ENCODE results near the gene SIPA1L3.

SIPA1L3 gene

DNA sequence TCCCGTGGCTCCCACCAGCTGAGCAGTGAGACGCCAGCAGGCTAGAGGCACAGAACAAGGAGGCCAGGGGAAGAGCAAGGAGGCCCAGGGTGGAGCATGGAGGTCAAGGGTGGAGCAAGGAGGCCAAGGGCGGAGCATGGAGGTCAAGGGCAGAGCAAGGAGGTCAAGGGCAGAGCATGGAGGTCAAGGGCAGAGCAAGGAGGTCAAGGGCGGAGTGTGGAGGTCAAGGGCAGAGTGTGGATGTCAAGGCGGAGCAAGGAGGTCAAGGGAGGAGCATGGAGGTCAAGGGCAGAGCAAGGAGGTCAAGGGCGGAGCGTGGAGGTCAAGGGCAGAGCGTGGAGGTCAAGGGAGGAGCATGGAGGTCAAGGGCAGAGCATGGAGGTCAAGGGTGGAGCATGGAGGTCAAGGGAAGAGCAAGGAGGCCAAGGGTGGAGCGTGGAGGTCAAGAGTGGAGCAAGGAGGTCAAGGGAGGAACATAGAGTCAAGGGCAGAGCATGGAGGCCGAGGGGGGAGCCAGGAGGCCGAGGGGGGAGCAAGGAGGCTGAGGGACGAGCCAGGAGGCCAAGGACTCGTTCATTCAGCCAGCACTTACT lies 289.3 kb downstream of the SIPA1L3 start:
- in situ Hi-C loops (cut with MboI; ENCODE audit: low pct_unique_long_range_greater_than_20kb, low sequenced_read_pairs, unreplicated experiment): no loop called here
- TF ChIP-seq, protein P1, sequence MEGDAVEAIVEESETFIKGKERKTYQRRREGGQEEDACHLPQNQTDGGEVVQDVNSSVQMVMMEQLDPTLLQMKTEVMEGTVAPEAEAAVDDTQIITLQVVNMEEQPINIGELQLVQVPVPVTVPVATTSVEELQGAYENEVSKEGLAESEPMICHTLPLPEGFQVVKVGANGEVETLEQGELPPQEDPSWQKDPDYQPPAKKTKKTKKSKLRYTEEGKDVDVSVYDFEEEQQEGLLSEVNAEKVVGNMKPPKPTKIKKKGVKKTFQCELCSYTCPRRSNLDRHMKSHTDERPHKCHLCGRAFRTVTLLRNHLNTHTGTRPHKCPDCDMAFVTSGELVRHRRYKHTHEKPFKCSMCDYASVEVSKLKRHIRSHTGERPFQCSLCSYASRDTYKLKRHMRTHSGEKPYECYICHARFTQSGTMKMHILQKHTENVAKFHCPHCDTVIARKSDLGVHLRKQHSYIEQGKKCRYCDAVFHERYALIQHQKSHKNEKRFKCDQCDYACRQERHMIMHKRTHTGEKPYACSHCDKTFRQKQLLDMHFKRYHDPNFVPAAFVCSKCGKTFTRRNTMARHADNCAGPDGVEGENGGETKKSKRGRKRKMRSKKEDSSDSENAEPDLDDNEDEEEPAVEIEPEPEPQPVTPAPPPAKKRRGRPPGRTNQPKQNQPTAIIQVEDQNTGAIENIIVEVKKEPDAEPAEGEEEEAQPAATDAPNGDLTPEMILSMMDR (IDR thresholded peaks at IDR 0.05; ENCODE audit: extremely low read depth, insufficient read depth, missing control alignments): no peak
- no peak for DNase-seq (ENCODE audit: low spot score)

DNA sequence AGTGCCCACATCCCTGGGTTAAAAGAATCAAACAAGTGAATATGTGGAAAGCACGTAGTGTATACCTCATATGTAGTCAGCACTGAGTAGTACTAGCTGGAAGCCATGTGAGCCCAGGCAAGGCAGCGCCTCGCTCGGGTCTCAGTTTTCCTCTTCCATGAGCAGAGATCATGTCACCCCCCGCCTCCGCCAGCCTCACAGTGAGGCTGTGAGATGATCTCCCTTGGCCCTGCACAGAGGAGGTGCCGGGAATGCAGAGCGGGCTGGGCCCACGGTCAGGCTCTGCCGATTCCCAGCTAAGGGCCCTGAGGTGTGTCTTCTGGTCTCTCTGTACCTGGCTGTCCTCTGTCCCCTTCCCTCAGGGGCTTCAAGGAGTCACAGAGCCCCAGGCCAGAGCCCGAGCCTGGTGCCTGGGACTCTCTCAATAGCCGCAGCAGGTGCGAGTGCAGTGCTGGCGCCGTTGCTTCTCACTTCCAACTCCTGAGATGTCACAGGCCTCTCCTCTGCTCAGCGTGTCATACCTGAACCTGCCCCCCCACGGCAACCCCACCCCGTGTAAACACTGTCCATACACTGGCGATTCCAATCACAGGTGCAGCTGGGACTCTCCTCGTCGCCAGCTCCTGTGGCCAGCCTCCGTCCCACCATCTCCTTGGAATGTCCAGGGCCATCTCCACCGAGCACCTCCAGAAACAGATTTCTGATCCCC lies 290.1 kb downstream of the SIPA1L3 start:
- no peak for DNase-seq (ENCODE audit: low spot score)
- TF ChIP-seq, protein P1 (IDR thresholded peaks at IDR 0.05; ENCODE audit: extremely low read depth, insufficient read depth, missing control alignments): no peak
- in situ Hi-C loops (cut with MboI; ENCODE audit: low pct_unique_long_range_greater_than_20kb, low sequenced_read_pairs, unreplicated experiment): no loop called here

DNA sequence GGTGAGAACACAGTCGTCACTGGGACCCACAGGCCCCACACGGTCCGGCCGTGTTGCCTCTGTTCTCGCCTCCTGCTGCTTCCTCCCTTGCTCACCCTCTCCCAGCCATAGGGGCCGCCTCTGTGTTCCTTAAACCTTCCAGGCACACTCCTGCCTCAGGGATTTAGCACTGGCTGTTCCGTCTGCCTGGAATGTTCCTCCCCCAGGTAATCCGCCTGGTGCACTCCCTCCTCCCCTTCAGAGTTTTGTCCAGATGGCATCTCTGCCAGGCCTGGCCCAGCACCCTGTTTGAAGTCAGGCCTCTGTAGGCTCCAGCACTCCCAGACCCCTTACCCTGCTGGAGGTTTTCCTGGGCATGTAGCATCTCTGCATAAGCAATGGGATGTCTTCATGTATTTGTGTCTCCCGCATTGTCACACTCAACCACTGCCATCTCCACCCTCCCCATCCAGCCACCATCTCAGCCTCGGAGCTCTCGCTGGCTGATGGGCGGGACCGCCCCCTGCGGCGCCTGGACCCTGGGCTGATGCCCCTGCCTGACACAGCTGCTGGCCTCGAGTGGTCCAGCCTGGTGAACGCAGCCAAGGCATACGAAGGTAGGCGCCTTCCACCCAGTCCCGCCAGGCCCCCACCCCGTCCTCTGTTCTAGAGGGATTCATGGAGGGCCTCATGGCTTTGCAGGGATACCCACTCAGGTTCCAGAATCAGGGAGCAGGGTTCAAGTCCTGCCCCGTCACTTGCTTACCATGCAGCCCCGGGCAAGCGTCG lies 291.1 kb downstream of the SIPA1L3 start:
- TF ChIP-seq, protein P1 (IDR thresholded peaks at IDR 0.05; ENCODE audit: extremely low read depth, insufficient read depth, missing control alignments): no peak
- in situ Hi-C loops (cut with MboI; ENCODE audit: low pct_unique_long_range_greater_than_20kb, low sequenced_read_pairs, unreplicated experiment): no loop called here
- no peak for DNase-seq (ENCODE audit: low spot score)

DNA sequence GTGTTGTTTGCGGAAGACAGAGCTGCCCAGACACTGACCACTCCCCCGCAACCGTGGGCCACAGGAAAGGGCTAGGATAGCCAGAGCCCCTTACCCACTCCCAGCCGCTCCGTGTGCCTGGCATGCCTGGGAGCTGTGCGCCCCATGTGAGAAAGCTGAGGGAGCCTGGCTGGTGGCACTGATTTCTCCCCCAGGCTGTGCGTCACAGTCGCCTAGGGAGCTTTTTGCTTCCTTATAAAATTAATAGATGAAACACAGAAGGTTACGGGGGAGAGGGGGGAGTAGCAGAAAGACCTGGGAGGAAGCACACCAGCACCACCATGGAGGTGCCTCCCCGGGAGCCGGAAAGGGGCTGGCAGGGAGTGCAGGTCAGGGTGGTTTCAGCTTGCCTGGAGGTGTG lies 292.3 kb downstream of the SIPA1L3 start:
- TF ChIP-seq, protein P1 (IDR thresholded peaks at IDR 0.05; ENCODE audit: extremely low read depth, insufficient read depth, missing control alignments): no peak
- no peak for DNase-seq (ENCODE audit: low spot score)
- in situ Hi-C loops (cut with MboI; ENCODE audit: low pct_unique_long_range_greater_than_20kb, low sequenced_read_pairs, unreplicated experiment): no loop called here

DNA sequence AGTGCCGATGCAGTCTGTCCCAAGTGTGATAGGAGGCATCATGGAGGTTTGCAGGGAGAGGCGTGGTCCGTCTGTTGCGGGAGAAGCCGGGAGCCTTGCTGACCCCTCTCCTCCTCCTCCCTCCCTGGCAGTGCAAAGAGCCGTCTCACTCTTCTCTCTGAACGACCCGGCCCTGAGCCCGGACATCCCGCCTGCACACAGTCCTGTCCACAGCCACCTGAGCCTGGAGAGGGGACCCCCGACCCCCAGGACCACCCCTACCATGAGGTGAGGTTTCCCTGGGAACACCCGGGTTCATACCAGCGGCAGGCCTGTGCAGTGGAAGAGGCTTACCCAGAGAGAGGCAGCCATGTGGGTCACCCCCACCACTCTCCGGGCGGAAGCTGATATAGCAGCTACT lies 294.7 kb downstream of the SIPA1L3 start:
- in situ Hi-C loops (cut with MboI; ENCODE audit: low pct_unique_long_range_greater_than_20kb, low sequenced_read_pairs, unreplicated experiment): no loop called here
- no peak for DNase-seq (ENCODE audit: low spot score)
- TF ChIP-seq, protein P1 (IDR thresholded peaks at IDR 0.05; ENCODE audit: extremely low read depth, insufficient read depth, missing control alignments): no peak

DNA sequence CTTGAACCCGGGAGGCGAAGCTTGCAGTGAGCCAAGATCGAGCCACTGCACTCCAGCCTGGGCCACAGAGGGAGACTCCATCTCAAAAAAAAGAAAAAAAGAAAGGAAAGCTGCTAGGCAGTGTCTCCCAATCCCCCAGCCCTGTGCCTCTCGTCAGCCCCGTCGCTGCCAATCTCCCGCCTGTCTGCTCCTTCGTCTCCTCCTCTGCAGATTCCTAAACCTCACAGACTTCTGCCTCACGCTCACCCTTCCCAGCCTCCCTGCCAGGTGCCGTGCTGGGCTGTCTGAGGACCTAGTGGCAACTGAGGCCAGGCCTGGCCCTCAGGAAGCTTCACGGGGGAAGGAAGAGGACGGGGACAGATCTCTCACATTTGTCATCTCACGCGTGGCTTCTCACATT lies 295.5 kb downstream of the SIPA1L3 start:
- TF ChIP-seq, protein P1 (IDR thresholded peaks at IDR 0.05; ENCODE audit: extremely low read depth, insufficient read depth, missing control alignments): no peak
- in situ Hi-C loops (cut with MboI; ENCODE audit: low pct_unique_long_range_greater_than_20kb, low sequenced_read_pairs, unreplicated experiment): no loop called here
- no peak for DNase-seq (ENCODE audit: low spot score)

Measured in GM13977 (cell line).